ENCODE data around the gene TMEM61.
"Not testable (repeated sequence)": the region's sequence is repeated elsewhere in the genome, so short reads cannot be mapped to it uniquely, and the experiment has no call there.

The TMEM61 gene

DNA sequence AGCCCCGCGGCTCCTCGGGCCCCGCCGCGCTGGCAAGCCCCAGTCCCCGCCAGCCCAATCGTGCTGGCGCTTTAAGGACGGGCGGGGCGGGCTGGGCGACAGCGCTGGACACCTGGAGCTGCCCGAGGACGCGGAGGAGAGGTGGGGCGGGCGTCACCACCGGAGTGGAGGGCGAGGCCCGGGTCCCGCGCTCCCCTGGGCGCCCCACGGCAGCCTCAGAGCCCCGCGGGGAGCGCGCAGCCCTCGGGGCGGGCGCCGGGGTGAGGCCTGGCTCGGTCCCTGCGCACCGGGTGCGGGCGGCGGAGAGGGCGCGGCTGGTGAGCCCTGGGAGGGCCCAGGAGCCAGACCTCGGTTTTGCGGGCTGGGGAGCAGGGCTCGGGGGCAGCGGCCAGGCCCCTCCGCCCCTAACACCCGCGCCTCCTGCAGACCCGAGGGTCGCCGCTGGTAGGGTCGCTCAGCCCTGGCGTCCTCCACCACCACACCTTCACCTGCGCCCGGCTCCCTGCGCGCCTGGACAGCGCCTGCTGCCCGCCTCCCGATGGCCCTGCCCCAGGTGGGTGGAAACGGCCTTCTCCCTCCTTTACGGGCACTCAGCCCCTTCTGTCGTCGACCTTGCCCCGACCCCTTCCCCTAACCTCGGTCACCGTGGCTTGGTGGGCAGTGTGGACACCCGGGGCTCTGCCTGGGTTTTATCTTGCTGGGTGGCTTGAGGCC is at the start of gene TMEM61:
Gene TMEM61 (plus strand): TSS at position 101 of the 714 bp plus-strand sequence. CDS start 438 bp downstream, at position 539.
- no peak for DNase-seq

DNA sequence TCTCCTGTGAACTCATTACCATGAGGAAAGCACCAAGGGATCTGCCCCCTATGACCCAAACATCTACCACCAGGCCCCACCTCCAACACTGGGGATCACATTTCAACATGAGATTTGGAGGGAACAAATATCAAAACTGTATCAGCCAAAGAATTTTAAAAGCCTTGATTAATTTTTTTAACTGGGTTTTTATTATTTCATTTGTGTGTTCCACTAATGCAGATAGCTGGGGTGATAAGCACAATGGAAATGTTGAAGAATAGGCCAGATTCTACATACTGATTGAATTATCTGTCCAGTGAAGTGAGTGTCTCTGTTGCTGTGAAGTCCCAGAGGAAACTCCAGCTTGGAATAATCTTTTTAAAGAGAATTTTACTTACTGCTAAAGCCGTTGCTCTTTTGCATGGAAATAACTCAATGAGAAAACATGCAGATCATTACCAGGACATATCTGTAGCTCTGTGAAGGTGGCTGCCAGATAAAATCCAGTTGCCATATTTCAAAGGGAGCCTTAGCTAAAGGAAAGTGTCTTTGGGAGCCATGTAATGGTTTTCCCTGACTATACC is 49.1 kb upstream of the TMEM61 start:
- no peak for DNase-seq

GRCh38 chr1:54934081-54934480 is 46.3 kb upstream of the TMEM61 start:
- DNase-seq = not testable (repeated sequence)

DNA sequence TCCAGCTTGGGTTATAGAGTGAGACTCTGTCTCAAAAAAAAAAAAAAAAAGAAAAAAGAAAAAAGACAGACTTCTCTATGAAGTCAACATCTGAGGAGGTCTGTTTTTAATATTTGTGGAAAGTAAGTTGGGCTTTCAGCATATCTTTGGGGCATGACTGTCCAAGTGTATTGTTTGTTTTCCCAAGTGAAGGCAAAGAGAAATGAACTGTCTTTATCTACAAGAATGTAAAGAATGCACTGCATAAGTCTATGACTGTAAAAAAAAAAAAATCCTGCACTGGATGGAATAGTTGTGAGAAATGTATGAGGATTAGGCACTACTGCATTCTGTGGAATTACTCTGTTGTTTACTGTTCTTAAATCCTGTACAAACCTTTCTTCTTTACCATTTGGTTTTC is 45.6 kb upstream of the TMEM61 start:
- DNase-seq = no peak

DNA sequence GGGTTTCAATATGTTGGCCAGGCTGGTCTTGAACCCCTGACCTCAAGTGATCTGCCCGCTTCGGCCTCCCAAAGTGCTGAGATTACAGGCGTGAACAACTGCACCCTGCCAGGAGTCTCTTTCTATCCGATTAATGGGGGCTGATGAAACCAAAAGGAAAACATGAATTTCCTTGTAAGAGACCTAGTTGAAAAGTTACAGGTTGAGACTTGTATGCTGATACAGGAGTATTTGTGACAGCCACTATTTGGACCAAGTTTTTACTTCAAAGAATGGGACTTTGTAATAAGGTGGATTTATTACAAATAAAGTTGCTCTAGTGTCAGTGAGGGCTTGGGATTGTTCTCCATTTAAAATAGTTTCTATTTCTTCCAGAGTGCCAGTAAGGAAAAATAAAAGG is 43.6 kb upstream of the TMEM61 start:
- no peak for DNase-seq

- DNase-seq = no peak
Observed at GRCh38 chr1:54937469-54937868, 43.0 kb upstream of the TMEM61 start.

DNA sequence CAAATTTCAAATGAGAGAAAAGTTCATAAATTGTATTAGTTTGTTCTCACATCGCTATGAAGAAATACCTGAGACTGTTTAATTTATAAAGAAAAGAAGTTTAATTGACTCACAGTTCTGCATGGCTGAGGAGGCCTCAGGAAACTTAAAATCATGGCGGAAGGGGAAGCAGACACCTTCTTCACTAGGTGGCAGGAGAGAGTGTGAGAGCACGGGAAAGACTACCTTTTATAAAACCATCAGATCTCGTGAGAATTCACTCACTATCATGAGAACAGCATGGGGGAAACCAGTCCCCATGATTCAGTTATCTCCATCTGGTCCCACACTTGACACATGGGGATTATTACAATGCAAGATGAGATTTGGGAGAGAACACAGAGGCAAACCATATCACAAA is 41.5 kb upstream of the TMEM61 start:
- DNase-seq = not testable (repeated sequence)

DNA sequence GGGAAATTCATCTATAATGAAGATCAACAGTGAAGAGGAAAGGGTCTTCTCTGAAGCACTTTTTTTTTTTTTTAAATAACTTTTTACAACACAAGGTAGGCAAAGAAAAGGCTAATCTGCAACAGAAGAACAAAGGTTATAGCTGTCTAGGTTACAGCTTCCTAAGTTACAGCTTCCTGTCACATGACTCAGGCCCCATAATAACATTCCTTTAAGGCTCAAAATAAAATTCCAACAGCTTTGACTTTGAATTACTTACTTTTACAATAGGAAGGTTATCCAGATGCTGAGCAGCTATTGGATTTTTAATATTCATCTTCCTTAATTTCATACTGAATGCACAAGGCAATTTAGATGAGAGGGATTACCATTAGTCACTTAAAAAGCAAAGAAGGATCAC is 40.4 kb upstream of the TMEM61 start:
- DNase-seq = no peak

GRCh38 chr1:54942976-54943375 is 37.5 kb upstream of the TMEM61 start:
- DNase-seq = no peak

DNA sequence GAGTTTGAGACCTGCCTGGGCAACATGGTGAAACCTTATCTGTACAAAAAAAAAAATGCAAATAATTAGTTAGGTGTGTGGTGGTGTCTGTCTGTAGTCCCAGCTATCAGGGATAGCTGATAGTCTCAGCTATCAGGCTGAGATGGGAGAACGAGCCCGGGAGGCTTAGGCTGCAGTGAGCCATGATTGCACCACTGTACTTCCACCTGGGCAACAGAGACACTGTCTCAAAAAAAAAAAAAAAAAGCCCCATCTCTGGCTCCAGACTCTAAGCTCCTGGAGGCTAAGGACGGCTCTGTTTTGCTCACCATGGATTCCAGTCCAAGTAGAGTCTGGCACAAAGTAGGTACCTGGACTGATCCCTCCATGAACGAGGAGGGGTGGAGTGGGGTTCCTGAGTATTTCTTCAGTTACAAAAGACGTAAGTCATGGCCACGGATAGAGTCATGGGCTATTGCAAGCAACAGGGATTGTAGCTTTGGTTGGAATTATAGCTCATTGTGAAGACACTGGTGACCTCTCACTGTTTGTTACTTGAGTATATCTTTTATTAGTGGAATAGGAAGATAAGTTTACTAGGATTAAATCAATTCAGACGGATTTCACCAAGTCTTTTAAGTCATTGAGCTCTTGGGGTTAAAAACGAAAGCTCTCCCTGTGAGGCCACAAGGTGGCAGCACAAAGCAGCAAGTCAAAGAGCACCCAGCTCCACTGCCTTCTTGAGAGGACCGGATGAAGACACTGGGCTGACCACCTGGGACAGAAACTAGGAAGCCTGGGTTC is 35.6 kb upstream of the TMEM61 start:
- peak; percentile 59 for DNase-seq

DNA sequence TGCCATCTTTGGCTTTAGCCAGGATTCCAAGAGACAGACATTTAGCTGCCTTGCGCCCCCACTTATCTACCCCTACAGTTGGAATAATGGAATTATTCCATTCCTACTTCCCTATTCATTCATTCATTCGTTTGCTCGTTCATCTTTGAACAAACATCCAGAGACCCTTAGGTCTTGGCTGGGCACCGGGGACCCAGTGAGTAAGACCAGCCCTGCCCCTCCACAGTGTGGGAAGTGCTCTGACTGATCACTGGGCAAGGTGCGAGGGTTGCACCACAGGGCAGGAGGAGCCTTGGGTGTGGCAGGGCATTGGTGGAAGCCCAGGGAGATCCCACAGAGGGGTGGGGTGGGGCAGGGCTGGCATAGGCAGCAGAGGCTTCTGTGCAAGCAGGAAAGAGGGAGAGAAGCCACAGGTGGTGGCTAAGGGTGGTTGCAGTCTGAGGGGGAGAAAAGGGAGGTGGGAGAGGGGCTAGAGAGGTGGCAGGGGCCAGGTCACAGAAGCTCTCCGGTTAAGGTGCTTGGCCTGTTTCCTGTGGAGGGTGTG is 35.0 kb upstream of the TMEM61 start:
- no peak for DNase-seq

DNA sequence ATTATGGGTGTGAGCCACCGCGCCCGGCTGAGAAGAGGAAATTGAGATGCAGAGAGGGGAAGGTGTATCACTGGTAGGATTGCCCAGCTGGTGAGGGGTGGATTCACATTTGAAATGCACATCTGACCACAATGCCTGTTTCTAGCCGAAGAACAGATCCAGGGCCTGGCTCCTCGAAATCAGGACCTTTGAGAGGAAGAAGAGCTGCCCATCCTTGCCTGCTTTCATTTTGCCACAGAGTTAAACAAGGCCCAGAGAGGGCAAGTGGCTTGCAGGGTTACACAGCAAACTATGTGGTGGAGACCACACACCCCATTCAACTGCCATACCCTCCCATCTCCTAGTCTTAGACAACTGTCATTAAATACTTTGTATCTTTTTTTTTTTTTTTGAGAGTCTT is 32.9 kb upstream of the TMEM61 start:
- no peak for DNase-seq

- no peak for DNase-seq
Observed at GRCh38 chr1:54949053-54949452, 31.4 kb upstream of the TMEM61 start.

- DNase-seq = no peak
Observed at GRCh38 chr1:54950006-54950368, 30.4 kb upstream of the TMEM61 start.

DNA sequence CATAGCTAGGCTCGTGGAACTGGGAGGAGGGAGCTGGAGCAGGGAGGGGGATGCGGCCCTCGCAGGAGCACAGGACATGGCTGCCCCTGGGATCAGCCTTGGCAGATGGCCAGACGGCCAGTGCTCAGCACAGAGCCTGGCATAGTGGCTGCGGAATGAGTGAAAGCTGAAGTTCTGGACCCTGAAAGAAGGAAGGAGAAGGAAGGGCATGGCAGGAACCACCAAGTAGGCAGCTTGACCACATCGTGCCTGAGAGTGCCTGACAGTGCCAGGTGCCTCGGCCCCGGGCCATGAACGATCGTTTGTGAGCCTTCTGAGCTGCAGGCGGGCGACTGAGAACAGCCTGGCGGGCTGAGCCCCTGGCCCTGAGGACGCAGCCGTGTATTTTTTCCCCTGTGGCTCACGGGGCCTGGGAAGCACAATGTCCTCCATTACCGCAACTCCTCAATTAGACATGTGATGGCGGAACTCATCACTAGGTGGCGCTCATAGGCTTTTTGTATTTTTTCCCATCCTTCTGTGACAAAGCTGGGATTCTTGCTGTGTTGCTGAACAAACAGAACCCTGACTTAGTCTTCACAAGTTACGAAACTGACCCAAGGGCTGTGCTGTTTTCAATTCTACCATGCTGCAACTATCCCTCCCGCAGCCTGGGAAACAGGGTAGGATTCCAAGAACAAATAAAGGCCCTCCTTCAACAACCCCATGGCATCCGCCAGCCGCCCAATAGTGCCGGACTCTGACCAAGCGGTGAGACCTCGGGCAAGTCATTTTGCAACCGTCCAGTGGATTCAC is 29.9 kb upstream of the TMEM61 start:
- DNase-seq = peak; percentile 41

DNA sequence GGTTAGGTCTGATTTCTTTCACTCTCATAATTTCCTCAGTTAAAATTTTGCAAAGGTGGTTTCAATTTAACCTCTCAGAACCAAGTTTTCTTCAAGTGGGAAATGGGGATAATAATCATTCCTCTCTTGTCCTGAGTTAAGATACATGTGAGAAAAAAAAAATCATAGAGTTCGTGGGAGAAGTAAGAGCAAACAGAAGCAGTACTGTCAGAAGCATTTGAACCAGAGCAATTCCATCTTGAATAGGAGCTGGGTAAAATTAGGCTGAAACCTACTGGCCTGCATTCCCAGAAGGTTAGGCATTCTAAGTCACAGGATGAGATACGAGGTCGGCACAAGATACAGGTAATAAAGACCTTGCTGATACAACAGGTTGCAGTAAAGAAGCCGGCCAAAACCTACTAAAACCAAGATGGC is 28.6 kb upstream of the TMEM61 start:
- DNase-seq = no peak

DNA sequence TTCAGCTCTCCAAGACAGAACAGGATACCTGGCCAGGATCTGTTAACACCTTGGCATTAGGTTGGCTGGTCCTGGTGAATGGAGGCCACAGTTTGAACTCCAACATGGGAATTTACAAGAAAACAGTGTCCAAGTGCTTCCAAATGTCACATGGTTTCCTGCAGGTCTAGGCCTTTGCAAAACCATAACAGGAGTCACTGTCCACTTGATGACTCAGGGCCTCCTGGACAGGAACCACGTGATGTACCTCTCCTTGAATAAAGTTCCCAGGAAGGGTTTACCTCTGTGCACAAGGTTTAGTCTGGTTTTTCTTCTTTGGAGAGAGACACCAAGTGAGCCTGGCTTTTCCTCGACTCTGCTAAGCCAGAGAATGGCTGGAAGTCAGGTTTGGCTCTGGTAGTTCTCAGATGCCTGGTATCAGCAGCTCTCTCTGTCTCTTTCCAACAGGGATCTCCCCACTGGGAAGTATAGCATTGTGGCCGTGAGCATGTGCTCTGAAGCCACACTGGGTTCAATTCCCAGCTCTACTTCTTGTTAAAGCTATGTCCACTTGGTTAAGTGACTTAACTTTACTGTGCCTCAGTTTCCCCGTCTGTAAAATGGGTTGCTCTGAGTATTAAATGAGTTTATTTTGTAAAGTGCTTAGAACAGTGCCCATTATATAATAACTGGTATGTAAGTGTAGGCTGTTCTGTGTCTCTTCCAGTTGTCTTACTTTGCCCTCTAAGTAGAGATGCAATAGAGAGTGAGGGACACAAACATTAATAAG is 27.3 kb upstream of the TMEM61 start:
- no peak for DNase-seq

DNA sequence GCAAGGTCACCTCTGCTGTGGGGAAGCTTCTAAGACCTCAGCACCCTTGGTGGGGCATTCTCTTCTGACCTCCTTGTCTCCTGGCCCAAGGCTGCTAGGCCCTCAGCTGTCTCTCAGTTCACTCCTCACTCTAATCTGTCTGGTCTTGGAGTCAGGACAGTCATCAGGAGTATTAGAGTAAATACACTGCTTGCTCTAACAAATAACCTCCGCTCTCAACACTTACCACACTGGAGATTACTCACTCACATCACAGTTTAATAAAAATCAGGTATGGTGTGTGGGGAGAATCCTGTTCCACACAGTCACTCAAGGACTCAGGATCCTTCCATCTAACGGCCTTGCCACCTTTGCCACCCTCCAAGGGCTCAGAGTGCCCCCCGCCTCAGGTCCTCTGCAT is 26.6 kb upstream of the TMEM61 start:
- DNase-seq = no peak

DNA sequence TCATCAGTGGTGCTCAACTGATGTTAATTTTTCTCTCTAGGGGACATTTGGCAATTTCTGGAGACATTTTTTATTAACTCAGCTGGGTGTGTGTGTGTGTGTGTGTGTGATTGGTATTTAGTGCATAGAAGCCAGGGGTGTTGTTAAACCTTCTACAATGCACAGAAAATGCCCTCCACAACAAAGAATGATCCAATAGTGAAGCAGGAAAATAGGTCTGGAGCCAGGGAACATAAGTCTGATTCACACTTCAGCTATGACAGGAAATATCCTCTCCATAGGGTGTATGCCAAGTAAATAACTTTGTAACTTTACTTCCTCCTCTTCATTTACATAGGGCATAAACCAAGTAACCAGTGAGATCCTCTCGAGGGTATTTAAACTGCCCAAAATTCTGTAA is 25.1 kb upstream of the TMEM61 start:
- DNase-seq = no peak

GRCh38 chr1:54956726-54957125 is 23.7 kb upstream of the TMEM61 start:
- no peak for DNase-seq

DNA sequence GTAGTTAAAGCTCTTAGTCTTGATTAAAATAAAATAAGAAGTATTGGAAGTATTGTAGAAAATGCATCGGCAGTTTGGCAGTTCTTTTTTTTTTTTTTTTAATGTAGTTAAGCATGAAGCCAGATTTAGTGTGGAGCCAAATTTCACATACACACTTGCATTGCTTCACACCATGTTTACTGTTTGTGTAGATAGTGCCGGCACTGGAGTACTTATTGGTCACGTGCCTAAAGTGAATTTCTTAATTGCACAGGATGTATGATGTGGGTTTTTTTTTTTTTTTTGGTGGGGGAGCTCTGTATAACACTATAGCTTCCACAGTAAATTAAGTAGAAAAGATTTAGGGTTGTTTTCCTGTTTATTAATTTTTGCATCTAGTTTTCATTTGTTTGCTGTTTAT is 21.2 kb upstream of the TMEM61 start:
- DNase-seq = no peak

Data from activated CD4-positive, alpha-beta T cell treated with anti-CD3 and anti-CD28 coated beads, Interleukin-2, amount 50 U/mL, for 1 hour (primary cell).